ENCODE data around the gene MTMR2. TPM values are rescaled to one million over a fixed set of nuclear protein-coding genes. Genes with fewer than 3 reads are reported as not detected.

MTMR2 gene
- total RNA-seq, 2 donors from 2014 or later: 32.8 to 37.7 TPM

GRCh38 chr11:95796501-95796900 lies 127.4 kb downstream of the MTMR2 start:
- 80% methylated on average over 4 of the region's 4 CpGs for WGBS
- H3K27me3 ChIP-seq (replicated peaks; ENCODE audit: insufficient read depth): no peaks in the 10 kb centered on the region
- no peak for TF ChIP-seq POLR2A (IDR thresholded peaks at IDR 0.05)
- no peak for TF ChIP-seq POLR2AphosphoS5 (IDR thresholded peaks at IDR 0.05)
- no peak for TF ChIP-seq CTCF (IDR thresholded peaks at IDR 0.05)
- no peak for DNase-seq (ENCODE audit: low spot score)
- H3K9me3 ChIP-seq: no peaks in the 10 kb centered on the region
- no peaks in the 10 kb centered on the region for H3K4me1 ChIP-seq (replicated peaks)
- no peaks in the 10 kb centered on the region for H3K36me3 ChIP-seq
- intact Hi-C loops (cut with DNase I): no loop called here
- no peak overlapping the region for H3K27ac ChIP-seq
- H3K4me3 ChIP-seq: no peak overlapping the region

- DNase-seq (ENCODE audit: low spot score): no peak
- Histone ChIP-seq H3K27ac (no peak overlapping the region), H3K9me3 (no peaks in the 10 kb centered on the region), H3K4me3 (no peak overlapping the region), H3K36me3 (no peaks in the 10 kb centered on the region), H3K4me1 (replicated peaks) (no peaks in the 10 kb centered on the region), H3K27me3 (replicated peaks; ENCODE audit: insufficient read depth) (no peaks in the 10 kb centered on the region)
- WGBS: 78% methylated on average over 3 of the region's 3 CpGs
- TF ChIP-seq POLR2A (IDR thresholded peaks at IDR 0.05) (no peak), CTCF (IDR thresholded peaks at IDR 0.05) (no peak), POLR2AphosphoS5 (IDR thresholded peaks at IDR 0.05) (no peak)
- intact Hi-C loops (cut with DNase I): no loop called here
These were observed 128.1 kb downstream of the MTMR2 start for GRCh38 chr11:95795627-95796295.

GRCh38 chr11:95794086-95794485 lies 129.8 kb downstream of the MTMR2 start:
- Histone ChIP-seq H3K9me3 (no peaks in the 10 kb centered on the region), H3K4me3 (no peak overlapping the region), H3K4me1 (replicated peaks) (no peaks in the 10 kb centered on the region), H3K27ac (no peak overlapping the region), H3K36me3 (no peaks in the 10 kb centered on the region), H3K27me3 (replicated peaks; ENCODE audit: insufficient read depth) (no peaks in the 10 kb centered on the region)
- WGBS: 85% methylated on average over 5 of the region's 5 CpGs
- no peak for DNase-seq (ENCODE audit: low spot score)
- TF ChIP-seq CTCF (IDR thresholded peaks at IDR 0.05) (no peak), POLR2A (IDR thresholded peaks at IDR 0.05) (no peak), POLR2AphosphoS5 (IDR thresholded peaks at IDR 0.05) (no peak)
- intact Hi-C loops (cut with DNase I): no loop called here

- no peak for TF ChIP-seq POLR2A (IDR thresholded peaks at IDR 0.05)
- TF ChIP-seq CTCF (IDR thresholded peaks at IDR 0.05): no peak
- no peak for TF ChIP-seq POLR2AphosphoS5 (IDR thresholded peaks at IDR 0.05)
- Histone ChIP-seq H3K9me3 (no peaks in the 10 kb centered on the region), H3K36me3 (no peaks in the 10 kb centered on the region), H3K27me3 (replicated peaks; ENCODE audit: insufficient read depth) (no peaks in the 10 kb centered on the region), H3K4me3 (no peak overlapping the region), H3K27ac (no peak overlapping the region), H3K4me1 (replicated peaks) (no peaks in the 10 kb centered on the region)
- WGBS: 93% methylated on average over 4 of the region's 4 CpGs
- intact Hi-C loops (cut with DNase I): no loop called here
- DNase-seq (ENCODE audit: low spot score): no peak
These were observed 130.8 kb downstream of the MTMR2 start for GRCh38 chr11:95793116-95793515.

GRCh38 chr11:95792700-95793099 lies 131.2 kb downstream of the MTMR2 start:
- intact Hi-C loops (cut with DNase I): no loop called here
- Histone ChIP-seq H3K4me1 (replicated peaks) (no peaks in the 10 kb centered on the region), H3K27me3 (replicated peaks; ENCODE audit: insufficient read depth) (no peaks in the 10 kb centered on the region), H3K27ac (no peak overlapping the region), H3K9me3 (no peaks in the 10 kb centered on the region), H3K36me3 (no peaks in the 10 kb centered on the region), H3K4me3 (no peak overlapping the region)
- no peak for DNase-seq (ENCODE audit: low spot score)
- WGBS: 86% methylated on average over 7 of the region's 7 CpGs
- no peak for TF ChIP-seq CTCF (IDR thresholded peaks at IDR 0.05)
- no peak for TF ChIP-seq POLR2AphosphoS5 (IDR thresholded peaks at IDR 0.05)
- TF ChIP-seq POLR2A (IDR thresholded peaks at IDR 0.05): no peak

Data from prostate gland (tissue), 2 donors.